HFF-Myc (cell line): Measurements from ENCODE around the gene NFATC2.

Source experiments
- DNase-seq: peaks from one replicate; pipeline ENCODE4 v3.0.0-alpha.2; 2011; ENCODE audit warnings: low read depth; ENCODE audit errors: extremely low read depth
- H3K4me3 ChIP-seq: replicated peaks from 2 replicates; pipeline ENCODE4 v1.5.1; 2011; ENCODE audit warnings: low read depth, mild to moderate bottlenecking, control low read depth, low read length
- TF ChIP-seq, protein P1 (sequence below): IDR thresholded peaks from 2 replicates; pipeline ENCODE4 v1.5.1; 2012; ENCODE audit warnings: mild to moderate bottlenecking, low read depth, low read length, control low read depth; ENCODE audit errors: missing control alignments

Gene NFATC2

DNA sequence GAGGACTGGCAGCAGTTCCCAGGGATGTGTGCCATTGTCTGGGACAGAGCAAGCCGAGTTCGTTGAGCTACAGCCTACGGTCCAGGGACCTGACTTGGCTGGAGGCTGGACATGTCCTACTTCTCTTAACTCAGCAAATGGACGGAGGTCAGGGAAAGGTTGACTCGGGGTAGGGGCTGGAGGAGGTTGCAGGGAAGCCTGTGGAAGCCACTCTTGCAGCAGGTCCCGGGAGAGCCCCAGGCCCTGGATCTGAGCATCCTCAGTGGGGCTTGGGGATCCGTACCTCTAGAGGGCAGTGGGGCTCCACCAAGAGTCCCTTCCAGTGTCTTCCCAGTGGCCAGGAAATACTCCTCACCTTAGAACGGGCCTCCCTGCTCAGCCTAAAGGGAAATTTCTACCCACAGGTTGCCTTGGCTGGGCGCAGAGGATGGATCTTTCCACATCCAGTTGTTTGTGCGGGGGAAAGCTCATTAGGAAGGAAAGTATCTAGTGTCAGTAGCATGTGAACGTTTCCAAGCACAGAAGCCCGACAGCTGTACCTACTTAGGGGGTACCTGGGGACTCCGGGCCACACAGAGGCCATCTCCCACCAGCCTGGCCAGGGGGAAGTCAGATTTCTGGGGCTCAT lies 170.2 kb downstream of the NFATC2 start:
- TF ChIP-seq, protein P1, sequence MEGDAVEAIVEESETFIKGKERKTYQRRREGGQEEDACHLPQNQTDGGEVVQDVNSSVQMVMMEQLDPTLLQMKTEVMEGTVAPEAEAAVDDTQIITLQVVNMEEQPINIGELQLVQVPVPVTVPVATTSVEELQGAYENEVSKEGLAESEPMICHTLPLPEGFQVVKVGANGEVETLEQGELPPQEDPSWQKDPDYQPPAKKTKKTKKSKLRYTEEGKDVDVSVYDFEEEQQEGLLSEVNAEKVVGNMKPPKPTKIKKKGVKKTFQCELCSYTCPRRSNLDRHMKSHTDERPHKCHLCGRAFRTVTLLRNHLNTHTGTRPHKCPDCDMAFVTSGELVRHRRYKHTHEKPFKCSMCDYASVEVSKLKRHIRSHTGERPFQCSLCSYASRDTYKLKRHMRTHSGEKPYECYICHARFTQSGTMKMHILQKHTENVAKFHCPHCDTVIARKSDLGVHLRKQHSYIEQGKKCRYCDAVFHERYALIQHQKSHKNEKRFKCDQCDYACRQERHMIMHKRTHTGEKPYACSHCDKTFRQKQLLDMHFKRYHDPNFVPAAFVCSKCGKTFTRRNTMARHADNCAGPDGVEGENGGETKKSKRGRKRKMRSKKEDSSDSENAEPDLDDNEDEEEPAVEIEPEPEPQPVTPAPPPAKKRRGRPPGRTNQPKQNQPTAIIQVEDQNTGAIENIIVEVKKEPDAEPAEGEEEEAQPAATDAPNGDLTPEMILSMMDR = peak; percentile 87
- no peak overlapping the region for H3K4me3 ChIP-seq
- DNase-seq = peak; percentile 48

DNA sequence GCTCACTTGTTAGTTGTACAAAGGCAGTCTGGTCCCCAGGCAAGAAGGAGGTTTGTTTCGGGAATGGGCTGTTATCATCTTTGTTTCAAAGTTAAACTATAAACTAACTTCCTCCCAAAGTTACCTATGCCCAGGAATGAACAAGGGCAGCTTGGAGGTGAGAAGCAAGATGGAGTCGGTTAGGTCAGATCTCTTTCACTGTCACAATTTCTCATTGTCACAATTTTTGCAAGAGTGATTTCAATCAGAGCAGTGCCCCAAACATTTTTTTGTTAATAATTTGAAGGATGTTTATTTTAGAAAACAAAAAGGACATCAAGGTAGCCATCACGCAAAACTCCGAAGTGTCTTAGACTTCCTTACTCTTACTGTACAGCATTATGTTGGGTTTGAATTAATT lies 170.8 kb downstream of the NFATC2 start:
- DNase-seq = no peak
- no peak overlapping the region for H3K4me3 ChIP-seq
- TF ChIP-seq, protein P1 = no peak

DNA sequence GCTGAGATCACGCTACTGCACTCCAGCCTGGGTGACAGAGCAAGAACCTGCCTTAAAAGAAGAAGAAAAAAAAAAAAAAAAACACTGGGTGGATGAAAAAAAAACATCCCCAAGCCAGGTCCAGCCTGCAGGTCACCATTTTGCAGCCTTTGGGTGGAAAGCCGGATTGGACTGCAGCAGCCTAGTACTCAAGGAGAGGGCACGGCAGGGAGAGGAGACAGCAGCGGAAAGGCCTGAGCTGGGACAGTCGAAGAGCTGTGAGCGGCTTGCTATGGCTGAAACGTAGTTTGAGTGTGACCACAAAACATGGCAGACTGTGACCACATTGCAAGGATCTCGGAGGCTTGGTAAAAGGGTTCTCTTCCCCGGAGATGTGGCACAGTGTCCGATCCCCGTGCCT lies 173.0 kb downstream of the NFATC2 start:
- TF ChIP-seq, protein P1 = no peak
- DNase-seq = no peak

DNA sequence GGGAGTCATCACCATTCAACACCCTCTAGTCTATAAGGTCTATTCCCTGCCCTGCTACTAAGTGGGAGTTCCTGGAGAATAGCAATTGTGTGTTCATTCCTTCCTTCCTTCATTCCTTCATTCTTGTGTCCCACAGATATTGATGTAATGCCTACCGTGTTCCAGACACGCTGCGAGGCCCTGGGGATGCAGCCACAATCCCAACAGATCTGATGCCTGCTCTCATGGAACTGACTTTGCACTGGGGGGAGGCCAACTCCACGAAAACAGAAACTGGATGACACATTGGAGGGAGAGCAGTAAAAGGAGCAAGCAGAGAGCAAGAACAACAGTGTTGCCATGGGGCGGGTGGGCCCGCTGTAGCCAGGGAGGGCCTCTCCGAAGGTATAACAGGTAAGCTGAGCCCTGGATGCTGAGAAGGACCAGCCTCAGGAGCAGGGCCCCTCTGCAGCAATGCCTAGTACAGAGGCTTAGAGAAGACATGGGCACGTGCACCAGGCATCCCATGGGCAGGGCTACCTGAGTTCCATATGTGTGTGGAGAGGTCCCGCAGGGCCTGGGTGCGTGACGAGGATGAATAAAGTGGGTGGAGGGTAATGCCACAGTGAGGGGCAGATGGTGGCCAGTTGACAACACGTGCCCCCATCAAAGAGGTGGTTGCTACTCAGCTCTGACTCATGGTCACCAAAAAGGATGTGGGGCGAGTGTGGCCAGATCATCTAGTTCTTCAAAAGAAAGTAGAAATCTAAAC lies 173.9 kb downstream of the NFATC2 start:
- TF ChIP-seq, protein P1 = no peak
- H3K4me3 ChIP-seq = no peak overlapping the region
- no peak for DNase-seq

More for the DNA sequence above, 173.0 kb downstream of the NFATC2 start:
- H3K4me3 ChIP-seq = no peak overlapping the region

DNA sequence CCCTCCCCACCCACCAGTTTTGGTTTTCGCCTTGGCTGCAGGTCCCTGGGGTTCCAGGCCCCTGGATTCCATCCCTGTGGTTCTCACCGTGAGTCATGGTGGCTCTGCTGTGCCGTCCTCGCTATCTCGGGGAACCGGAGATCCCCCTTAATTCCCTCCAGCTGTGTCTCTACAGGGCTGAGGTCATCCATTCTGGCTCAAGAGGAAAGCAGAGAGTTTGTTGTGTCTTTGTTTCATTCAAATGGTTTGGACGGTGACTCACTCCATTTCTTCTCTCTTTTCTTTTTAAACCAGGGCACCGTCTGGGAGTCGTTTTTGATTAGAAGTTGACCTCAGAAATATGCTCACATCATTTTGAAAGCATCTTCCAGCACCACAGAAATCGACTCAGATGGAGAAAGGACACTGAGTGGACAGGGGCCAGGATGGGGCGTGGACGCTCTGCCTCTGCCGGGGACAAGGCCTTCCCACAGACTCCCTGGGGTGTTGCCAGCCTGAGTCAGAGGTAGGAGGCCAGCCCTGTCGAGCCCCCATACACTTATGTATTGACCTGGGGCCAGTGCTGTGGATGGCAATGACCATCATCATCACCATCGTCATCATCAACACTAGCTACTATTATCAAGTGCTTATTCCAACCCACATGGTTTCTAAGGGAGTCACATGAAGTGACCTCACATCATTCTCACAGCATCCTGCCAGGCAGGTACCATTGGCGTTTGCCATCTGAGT lies 176.2 kb downstream of the NFATC2 start:
- no peak overlapping the region for H3K4me3 ChIP-seq
- TF ChIP-seq, protein P1 = no peak
- peak; percentile 98 for DNase-seq

DNA sequence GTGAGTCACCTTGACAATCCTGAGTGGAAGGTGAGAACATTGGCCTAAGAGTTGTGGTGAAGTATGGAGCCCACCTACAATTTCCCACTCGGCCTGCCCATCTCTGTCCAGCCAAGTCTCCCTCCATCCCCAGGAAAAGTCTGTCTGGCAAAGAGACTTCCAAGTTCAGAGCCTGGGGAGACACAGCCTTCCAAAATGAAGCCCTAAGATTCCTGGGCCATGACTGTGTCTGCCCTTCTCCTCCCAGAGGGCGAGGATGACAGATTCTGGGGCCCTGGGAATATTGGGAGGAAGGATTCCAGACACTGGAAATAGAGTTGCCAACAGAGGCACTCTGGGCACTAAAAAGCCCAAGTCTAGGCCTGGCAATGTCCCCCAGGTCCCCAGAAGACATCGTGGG lies 176.8 kb downstream of the NFATC2 start:
- TF ChIP-seq, protein P1 = no peak
- DNase-seq = no peak
- no peak overlapping the region for H3K4me3 ChIP-seq
